COLO668 (cell line): ENCODE measurements around the gene ACSF2.
"Not testable (repeated sequence)": the region's sequence is repeated elsewhere in the genome, so short reads cannot be mapped to it uniquely, and the experiment has no call there.

ENCODE experiments used
- DNase-seq: peaks from one replicate; lab custom pipeline; 2025; ENCODE audit not compliant: unreplicated experiment; lab: John Stamatoyannopoulos, UW

The ACSF2 gene

GRCh38 chr17:50406578-50406977 is 19.4 kb upstream of the ACSF2 start:
- DNase-seq: no peak

GRCh38 chr17:50407921-50408320 is 18.1 kb upstream of the ACSF2 start:
- no peak for DNase-seq

GRCh38 chr17:50412188-50412732 is 13.8 kb upstream of the ACSF2 start:
- DNase-seq: no peak

GRCh38 chr17:50414808-50415207 is 11.2 kb upstream of the ACSF2 start:
- no peak for DNase-seq

- DNase-seq: not testable (repeated sequence)
Observed at GRCh38 chr17:50419577-50419976, 6.4 kb upstream of the ACSF2 start.

- DNase-seq: no peak
Observed at GRCh38 chr17:50420419-50421112, 5.5 kb upstream of the ACSF2 start.

- no peak for DNase-seq
Observed at GRCh38 chr17:50421308-50422051, 4.5 kb upstream of the ACSF2 start.

- no peak for DNase-seq
Observed at GRCh38 chr17:50422738-50423137, 3.3 kb upstream of the ACSF2 start.

GRCh38 chr17:50423553-50424159 is 2.4 kb upstream of the ACSF2 start:
- peak; percentile 21 for DNase-seq

- DNase-seq: no peak
Observed at GRCh38 chr17:50424246-50424995, 1.6 kb upstream of the ACSF2 start.

- DNase-seq: no peak
Observed at GRCh38 chr17:50424996-50425681, 879 bp upstream of the ACSF2 start.

- DNase-seq: no peak
Observed at GRCh38 chr17:50426472-50426782, 409 bp downstream of the ACSF2 start.

GRCh38 chr17:50426814-50427787 is 1.1 kb downstream of the ACSF2 start:
- no peak for DNase-seq

GRCh38 chr17:50428126-50428525 is 2.1 kb downstream of the ACSF2 start:
- DNase-seq: not testable (repeated sequence)

- no peak for DNase-seq
Observed at GRCh38 chr17:50428831-50429424, 2.9 kb downstream of the ACSF2 start.

GRCh38 chr17:50429793-50430192 is 3.8 kb downstream of the ACSF2 start:
- DNase-seq: no peak

- DNase-seq: no peak
Observed at GRCh38 chr17:50430821-50431618, 5.0 kb downstream of the ACSF2 start.

GRCh38 chr17:50432125-50432762 is 6.2 kb downstream of the ACSF2 start:
- no peak for DNase-seq
